Hepatocyte (in vitro differentiated cells): ENCODE data around the gene SLCO1A2. TPM values are rescaled to one million over a fixed set of nuclear protein-coding genes. Genes with fewer than 3 reads are reported as not detected.
"Not testable (repeated sequence)": the region's sequence is repeated elsewhere in the genome, so short reads cannot be mapped to it uniquely, and the experiment has no call there.

Experiments
- DNase-seq: peaks from one replicate; pipeline ENCODE4 v3.0.0-alpha.2; 2016; ENCODE audit warnings: low spot score
- H2AFZ ChIP-seq: fragments of 200-600 bp; sonication (generic); 2 replicates; pipeline ENCODE4 v1.6.0; 2016; ENCODE audit warnings: antibody characterized with exemption, mild to moderate bottlenecking
- H3K27ac ChIP-seq: fragments of 200-600 bp; sonication (generic); 2 replicates; pipeline ENCODE4 v1.5.1; 2016; ENCODE audit warnings: mild to moderate bottlenecking
- H3K27me3 ChIP-seq: fragments of 200-600 bp; sonication (generic); 2 replicates; pipeline ENCODE4 v1.6.1; 2016
- H3K36me3 ChIP-seq: fragments of 200-600 bp; sonication (generic); replicated peaks from 2 replicates; pipeline ENCODE4 v1.5.1; 2016; ENCODE audit warnings: low read depth; ENCODE audit not compliant: insufficient read depth
- H3K4me1 ChIP-seq: fragments of 200-600 bp; sonication (generic); 2 replicates; pipeline ENCODE4 v1.5.1; 2016; ENCODE audit warnings: mild to moderate bottlenecking, moderate library complexity; ENCODE audit not compliant: insufficient read depth
- H3K4me2 ChIP-seq: fragments of 200-600 bp; sonication (generic); 2 replicates; pipeline ENCODE4 v1.6.0; 2016
- H3K4me3 ChIP-seq: fragments of 200-600 bp; sonication (generic); 2 replicates; pipeline ENCODE4 v1.5.1; 2016; ENCODE audit warnings: mild to moderate bottlenecking
- H3K79me2 ChIP-seq: fragments of 200-600 bp; sonication (generic); 2 replicates; pipeline ENCODE4 v1.6.0; 2017; ENCODE audit warnings: mild to moderate bottlenecking
- H3K9me2 ChIP-seq: fragments of 200-600 bp; sonication (generic); replicated peaks from 2 replicates; pipeline ENCODE4 v1.6.0; 2017; ENCODE audit warnings: mild to moderate bottlenecking; ENCODE audit not compliant: insufficient read depth
- H3K9me3 ChIP-seq: fragments of 200-600 bp; sonication (generic); 2 replicates; pipeline ENCODE4 v1.5.1; 2016; ENCODE audit warnings: low read depth, mild to moderate bottlenecking
- H4K20me1 ChIP-seq: fragments of 200-600 bp; sonication (generic); 2 replicates; pipeline ENCODE4 v1.6.0; 2016; ENCODE audit warnings: mild to moderate bottlenecking; ENCODE audit not compliant: insufficient read depth, poor library complexity, severe bottlenecking
- CTCF ChIP-seq: fragments of 200-600 bp; sonication (generic); IDR thresholded peaks from 2 replicates; pipeline ENCODE4 v1.5.1; 2016; ENCODE audit warnings: antibody characterized with exemption, mild to moderate bottlenecking; ENCODE audit not compliant: poor library complexity
- EZH2 ChIP-seq: fragments of 200-600 bp; sonication (generic); IDR thresholded peaks from 2 replicates; pipeline ENCODE4 v1.6.1; 2016; ENCODE audit warnings: antibody characterized with exemption, mild to moderate bottlenecking, borderline replicate concordance
- EZH2phosphoT487 ChIP-seq: fragments of 200-600 bp; sonication (generic); IDR thresholded peaks from one replicate; pipeline ENCODE4 v1.6.1; 2018; ENCODE audit warnings: antibody characterized with exemption, mild to moderate bottlenecking, low read depth, moderate library complexity; ENCODE audit not compliant: unreplicated experiment, severe bottlenecking
- WGBS: methylation state at CpG from one replicate; pipeline ENCODE4 v1.1.6; 2016; ENCODE audit warnings: low lambda C conversion rate; ENCODE audit errors: missing lambda C conversion rate; 5-methylcytosine and 5-hydroxymethylcytosine counted together
- polyA plus RNA-seq: library from polyadenylated mRNA; unstranded; fragments of >200 nt; fragmentation: Nextera tagmentation; extraction: Ambion mirVana; gene quantifications from 2 replicates; pipeline ENCODE4 v1.2.1, GENCODE V29; 2016
- total RNA-seq: library from RNA; depleted of rRNA; stranded (reverse); fragments of >200 nt; gene quantifications from 2 replicates; pipeline ENCODE4 v1.2.3, GENCODE V29; 2014

The SLCO1A2 gene
- total and polyA plus RNA-seq, 2 experiments from 2014 or later, result 2.5 to 4.1 TPM

- Histone ChIP-seq H3K27me3 (no peaks in the 10 kb centered on the region), H3K9me2 (no peaks in the 10 kb centered on the region), H4K20me1 (no peaks in the 10 kb centered on the region), H2AFZ (no peak within 1 kb of the TSS), H3K4me2 (no peak within 1 kb of the TSS), H3K4me3 (no peak within 1 kb of the TSS), H3K36me3 (no peaks in the 10 kb centered on the region), H3K79me2 (no peaks in the 10 kb centered on the region), H3K9me3 (no peaks in the 10 kb centered on the region), H3K4me1 (no peaks in the 10 kb centered on the region), H3K27ac (no peak within 1 kb of the TSS)
- DNase-seq, result no peak
- 79% methylated on average over 2 of the region's 2 CpGs for WGBS
- TF ChIP-seq EZH2phosphoT487, result no peak
- TF ChIP-seq CTCF, result no peak
- no peak for TF ChIP-seq EZH2
Measured at GRCh38 chr12:21372602-21373001, 37.9 kb upstream of the SLCO1A2 start, which contains the start of gene IAPP. TSS of gene IAPP (plus strand) at chr12:21372902. CDS start at chr12:21373352, 450 bp downstream.

GRCh38 chr12:21370845-21371449 is 36.2 kb upstream of the SLCO1A2 start:
- Histone ChIP-seq H3K79me2 (no peaks in the 10 kb centered on the region), H4K20me1 (no peaks in the 10 kb centered on the region), H3K4me2 (no peak overlapping the region), H3K9me2 (no peaks in the 10 kb centered on the region), H3K9me3 (no peaks in the 10 kb centered on the region), H3K27me3 (no peaks in the 10 kb centered on the region), H3K4me3 (no peak overlapping the region), H3K27ac (no peak overlapping the region), H2AFZ (no peak overlapping the region), H3K36me3 (no peaks in the 10 kb centered on the region), H3K4me1 (no peaks in the 10 kb centered on the region)
- no peak for DNase-seq
- WGBS, result 88% methylated on average over 7 of the region's 7 CpGs
- no peak for TF ChIP-seq EZH2
- TF ChIP-seq EZH2phosphoT487, result no peak
- no peak for TF ChIP-seq CTCF

GRCh38 chr12:21369141-21369980 is 34.6 kb upstream of the SLCO1A2 start:
- H2AFZ ChIP-seq, result no peak overlapping the region
- 39% methylated on average over 4 of the region's 4 CpGs for WGBS
- no peaks in the 10 kb centered on the region for H3K9me3 ChIP-seq
- no peak for DNase-seq
- no peak overlapping the region for H3K4me2 ChIP-seq
- H3K9me2 ChIP-seq, result no peaks in the 10 kb centered on the region
- no peaks in the 10 kb centered on the region for H3K36me3 ChIP-seq
- no peak overlapping the region for H3K27ac ChIP-seq
- H3K27me3 ChIP-seq, result no peaks in the 10 kb centered on the region
- H3K4me1 ChIP-seq, result no peaks in the 10 kb centered on the region
- H3K79me2 ChIP-seq, result no peaks in the 10 kb centered on the region
- H4K20me1 ChIP-seq, result no peaks in the 10 kb centered on the region
- H3K4me3 ChIP-seq, result no peak overlapping the region
- no peak for TF ChIP-seq CTCF
- TF ChIP-seq EZH2phosphoT487, result no peak
- TF ChIP-seq EZH2, result no peak

GRCh38 chr12:21360632-21361031 is 25.9 kb upstream of the SLCO1A2 start:
- not testable (repeated sequence) for H3K4me3 ChIP-seq, H3K36me3 ChIP-seq, H4K20me1 ChIP-seq, DNase-seq, H3K79me2 ChIP-seq, H3K27me3 ChIP-seq, H2AFZ ChIP-seq, H3K4me1 ChIP-seq, H3K9me2 ChIP-seq, H3K9me3 ChIP-seq, H3K27ac ChIP-seq, H3K4me2 ChIP-seq
- 79% methylated on average over 10 of the region's 10 CpGs for WGBS
